ENCODE data around the gene KCNK5. TPM values are rescaled to one million over a fixed set of nuclear protein-coding genes. Genes with fewer than 3 reads are reported as not detected.

Gene KCNK5
- total and polyA plus RNA-seq, 4 donors, result 3.7 to 19.1 (median 7.5) TPM

GRCh38 chr6:39239527-39240154 is 10.4 kb upstream of the KCNK5 start:
- WGBS, result 77% methylated on average over 7 of the region's 7 CpGs
- Histone ChIP-seq H3K36me3 (ENCODE audit: control insufficient read depth in 4 of 4, insufficient read depth in 3 of 4, low read depth in 1 of 4, low read length in 3 of 4) (no peaks in the 10 kb centered on the region), H3K27me3 (ENCODE audit: control insufficient read depth in 4 of 4, insufficient read depth in 4 of 4, low read length in 3 of 4) (no peaks in the 10 kb centered on the region), H3K4me3 (ENCODE audit: low read depth in 1 of 3, low read length in 3 of 3) (no peak overlapping the region), H3K27ac (ENCODE audit: low read depth in 1 of 2, low read length in 2 of 2) (no peak overlapping the region), H3K4me1 (ENCODE audit: control insufficient read depth in 4 of 4, insufficient read depth in 4 of 4, low read length in 3 of 4) (no peaks in the 10 kb centered on the region), H3K9ac (ENCODE audit: low read depth in 1 of 2, low read length in 2 of 2) (no peak overlapping the region), H3K9me3 (ENCODE audit: control insufficient read depth in 4 of 4, low read length in 3 of 4) (no peaks in the 10 kb centered on the region)
- no peak for DNase-seq (ENCODE audit: low spot score)
- no peak for TF ChIP-seq EGR1 (IDR thresholded peaks at IDR 0.05; ENCODE audit: low read depth in 2 of 2)
- TF ChIP-seq REST (IDR thresholded peaks at IDR 0.05), result no peak
- TF ChIP-seq HNF4G (IDR thresholded peaks at IDR 0.05), result no peak
- no peak for TF ChIP-seq NR2F2 (IDR thresholded peaks at IDR 0.05)
- TF ChIP-seq GABPA (IDR thresholded peaks at IDR 0.05 in 1 of 2, conservative IDR thresholded peaks at IDR 0.05 in 1 of 2), result no peak
- TF ChIP-seq FOXA2 (IDR thresholded peaks at IDR 0.05), result no peak
- TF ChIP-seq, protein P1, sequence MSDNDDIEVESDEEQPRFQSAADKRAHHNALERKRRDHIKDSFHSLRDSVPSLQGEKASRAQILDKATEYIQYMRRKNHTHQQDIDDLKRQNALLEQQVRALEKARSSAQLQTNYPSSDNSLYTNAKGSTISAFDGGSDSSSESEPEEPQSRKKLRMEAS (IDR thresholded peaks at IDR 0.05), result no peak
- no peak for TF ChIP-seq FOXA1 (IDR thresholded peaks at IDR 0.05)
- TF ChIP-seq JUND (IDR thresholded peaks at IDR 0.05), result no peak
- TF ChIP-seq HNF4A (conservative IDR thresholded peaks at IDR 0.05), result no peak
- TF ChIP-seq YY1 (IDR thresholded peaks at IDR 0.05), result no peak
- no peak for TF ChIP-seq CTCF (IDR thresholded peaks at IDR 0.05; ENCODE audit: low read depth, low read length, missing input control)
- TF ChIP-seq RXRA (IDR thresholded peaks at IDR 0.05), result no peak
- TF ChIP-seq TAF1 (conservative IDR thresholded peaks at IDR 0.05), result no peak
- no peak for TF ChIP-seq SP1 (IDR thresholded peaks at IDR 0.05)
- TF ChIP-seq, protein P2, sequence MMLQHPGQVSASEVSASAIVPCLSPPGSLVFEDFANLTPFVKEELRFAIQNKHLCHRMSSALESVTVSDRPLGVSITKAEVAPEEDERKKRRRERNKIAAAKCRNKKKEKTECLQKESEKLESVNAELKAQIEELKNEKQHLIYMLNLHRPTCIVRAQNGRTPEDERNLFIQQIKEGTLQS (IDR thresholded peaks at IDR 0.05), result no peak
- no peak for TF ChIP-seq RAD21 (IDR thresholded peaks at IDR 0.05)

DNA sequence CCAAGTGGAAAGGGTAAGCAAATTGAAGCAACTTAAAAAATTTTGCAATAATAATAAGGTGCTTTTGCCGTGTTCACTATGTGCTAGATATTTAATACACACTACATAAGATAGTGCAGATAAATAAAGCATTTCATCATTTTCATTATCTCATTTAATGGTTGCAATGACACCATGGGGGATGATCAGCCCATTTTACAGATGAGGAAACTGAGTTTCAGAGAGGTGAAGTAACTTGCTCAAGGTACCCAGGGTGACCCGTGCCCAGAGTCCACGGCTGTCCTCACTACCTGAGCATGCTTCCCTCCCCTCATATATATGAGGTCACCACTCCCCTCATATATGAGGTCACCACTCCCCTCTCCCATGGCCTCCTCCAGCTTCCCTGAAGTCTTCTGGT is 7.5 kb upstream of the KCNK5 start:
- H3K4me3 ChIP-seq (ENCODE audit: low read depth in 1 of 3, low read length in 3 of 3), result no peak overlapping the region
- H3K27me3 ChIP-seq (ENCODE audit: control insufficient read depth in 4 of 4, insufficient read depth in 4 of 4, low read length in 3 of 4), result no peaks in the 10 kb centered on the region
- H3K36me3 ChIP-seq (ENCODE audit: control insufficient read depth in 4 of 4, insufficient read depth in 3 of 4, low read depth in 1 of 4, low read length in 3 of 4), result no peaks in the 10 kb centered on the region
- no peaks in the 10 kb centered on the region for H3K4me1 ChIP-seq (ENCODE audit: control insufficient read depth in 4 of 4, insufficient read depth in 4 of 4, low read length in 3 of 4)
- DNase-seq (ENCODE audit: low spot score), result no peak
- WGBS, result 95% methylated on average over 3 of the region's 3 CpGs
- no peak for TF ChIP-seq GABPA (IDR thresholded peaks at IDR 0.05 in 1 of 2, conservative IDR thresholded peaks at IDR 0.05 in 1 of 2)
- TF ChIP-seq SP1 (IDR thresholded peaks at IDR 0.05), result no peak
- no peak for TF ChIP-seq FOXA2 (IDR thresholded peaks at IDR 0.05)
- no peak for TF ChIP-seq TAF1 (conservative IDR thresholded peaks at IDR 0.05)
- TF ChIP-seq HNF4G (IDR thresholded peaks at IDR 0.05), result no peak
- TF ChIP-seq, protein P1 (IDR thresholded peaks at IDR 0.05), result no peak
- TF ChIP-seq YY1 (IDR thresholded peaks at IDR 0.05), result no peak
- H3K27ac ChIP-seq (ENCODE audit: low read depth in 1 of 2, low read length in 2 of 2), result no peak overlapping the region
- no peaks in the 10 kb centered on the region for H3K9me3 ChIP-seq (ENCODE audit: control insufficient read depth in 4 of 4, low read length in 3 of 4)
- H3K9ac ChIP-seq (ENCODE audit: low read depth in 1 of 2, low read length in 2 of 2), result no peak overlapping the region
